ENCODE measurements around the gene CMIP. TPM values are rescaled to one million over a fixed set of nuclear protein-coding genes. Genes with fewer than 3 reads are reported as not detected.

Gene CMIP
- total RNA-seq, 2 donors from 2014 or later = 30.1 to 95.1 TPM

DNA sequence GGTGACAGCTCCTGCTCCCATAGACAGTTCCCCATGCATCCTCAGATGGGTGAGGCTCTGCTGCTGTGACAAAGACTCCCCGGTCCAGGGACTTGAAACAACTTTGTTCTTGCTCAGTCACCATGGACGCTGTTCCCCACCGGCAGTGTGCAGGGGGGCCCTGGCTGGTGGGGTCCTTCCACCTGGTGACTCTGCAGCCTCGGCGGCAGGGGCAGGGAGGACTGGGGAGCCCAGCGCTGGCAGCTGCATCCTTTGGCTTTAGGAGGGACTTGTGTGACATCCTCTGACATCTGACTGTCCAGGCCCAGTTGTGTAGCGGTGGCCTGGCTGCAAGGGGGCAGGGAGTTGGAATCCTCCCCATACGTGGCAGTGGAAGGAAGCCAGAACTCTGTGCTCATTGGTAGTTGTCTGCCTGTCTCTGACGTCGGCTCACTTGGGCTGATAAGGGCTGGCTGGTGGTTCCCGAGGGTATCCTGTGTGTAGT is 107.3 kb downstream of the CMIP start:
- Histone ChIP-seq H3K4me3 (no peak overlapping the region), H3K27ac (no peak overlapping the region), H3K27me3 (replicated peaks; ENCODE audit: insufficient read depth) (no peaks in the 10 kb centered on the region), H3K36me3 (no peaks in the 10 kb centered on the region), H3K9me3 (no peaks in the 10 kb centered on the region), H3K4me1 (replicated peaks) (peaks cover 10% of the 10 kb centered on the region)
- no peak for TF ChIP-seq POLR2AphosphoS5 (IDR thresholded peaks at IDR 0.05)
- no peak for TF ChIP-seq POLR2A (IDR thresholded peaks at IDR 0.05)
- TF ChIP-seq, protein P1, sequence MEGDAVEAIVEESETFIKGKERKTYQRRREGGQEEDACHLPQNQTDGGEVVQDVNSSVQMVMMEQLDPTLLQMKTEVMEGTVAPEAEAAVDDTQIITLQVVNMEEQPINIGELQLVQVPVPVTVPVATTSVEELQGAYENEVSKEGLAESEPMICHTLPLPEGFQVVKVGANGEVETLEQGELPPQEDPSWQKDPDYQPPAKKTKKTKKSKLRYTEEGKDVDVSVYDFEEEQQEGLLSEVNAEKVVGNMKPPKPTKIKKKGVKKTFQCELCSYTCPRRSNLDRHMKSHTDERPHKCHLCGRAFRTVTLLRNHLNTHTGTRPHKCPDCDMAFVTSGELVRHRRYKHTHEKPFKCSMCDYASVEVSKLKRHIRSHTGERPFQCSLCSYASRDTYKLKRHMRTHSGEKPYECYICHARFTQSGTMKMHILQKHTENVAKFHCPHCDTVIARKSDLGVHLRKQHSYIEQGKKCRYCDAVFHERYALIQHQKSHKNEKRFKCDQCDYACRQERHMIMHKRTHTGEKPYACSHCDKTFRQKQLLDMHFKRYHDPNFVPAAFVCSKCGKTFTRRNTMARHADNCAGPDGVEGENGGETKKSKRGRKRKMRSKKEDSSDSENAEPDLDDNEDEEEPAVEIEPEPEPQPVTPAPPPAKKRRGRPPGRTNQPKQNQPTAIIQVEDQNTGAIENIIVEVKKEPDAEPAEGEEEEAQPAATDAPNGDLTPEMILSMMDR (IDR thresholded peaks at IDR 0.05) = no peak
- WGBS = 80% methylated on average over 11 of the region's 11 CpGs
- intact Hi-C loops (cut with DNase I) = no loop called here
- no peak for DNase-seq (ENCODE audit: low spot score)

DNA sequence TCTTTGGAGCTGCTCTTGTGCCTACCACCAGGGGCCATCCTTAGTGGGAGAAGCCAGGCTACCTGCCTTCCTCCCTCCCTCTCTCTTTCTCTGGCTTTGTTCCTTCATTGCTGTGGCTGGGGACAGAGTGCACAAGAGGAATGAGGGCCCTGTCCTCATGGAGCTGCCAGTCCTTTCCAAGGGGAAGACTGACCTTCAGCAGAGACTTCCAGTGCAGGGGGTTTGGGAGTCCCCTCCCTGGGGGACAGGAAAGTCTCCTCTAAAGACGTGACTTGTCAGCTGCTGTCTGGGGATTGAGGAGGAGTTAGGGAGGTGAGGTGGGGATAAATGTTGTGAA is 108.1 kb downstream of the CMIP start:
- Histone ChIP-seq H3K4me3 (no peak overlapping the region), H3K27ac (peak overlapping the region; percentile 50 to 55), H3K9me3 (no peaks in the 10 kb centered on the region), H3K27me3 (replicated peaks; ENCODE audit: insufficient read depth) (no peaks in the 10 kb centered on the region), H3K4me1 (replicated peaks) (peaks cover 10% of the 10 kb centered on the region), H3K36me3 (no peaks in the 10 kb centered on the region)
- TF ChIP-seq POLR2A (IDR thresholded peaks at IDR 0.05) (no peak), POLR2AphosphoS5 (IDR thresholded peaks at IDR 0.05) (no peak)
- TF ChIP-seq, protein P1 (IDR thresholded peaks at IDR 0.05) = no peak
- no peak for DNase-seq (ENCODE audit: low spot score)
- intact Hi-C loops (cut with DNase I) = no loop called here
- WGBS = 56% methylated on average over 1 of the region's 1 CpG

DNA sequence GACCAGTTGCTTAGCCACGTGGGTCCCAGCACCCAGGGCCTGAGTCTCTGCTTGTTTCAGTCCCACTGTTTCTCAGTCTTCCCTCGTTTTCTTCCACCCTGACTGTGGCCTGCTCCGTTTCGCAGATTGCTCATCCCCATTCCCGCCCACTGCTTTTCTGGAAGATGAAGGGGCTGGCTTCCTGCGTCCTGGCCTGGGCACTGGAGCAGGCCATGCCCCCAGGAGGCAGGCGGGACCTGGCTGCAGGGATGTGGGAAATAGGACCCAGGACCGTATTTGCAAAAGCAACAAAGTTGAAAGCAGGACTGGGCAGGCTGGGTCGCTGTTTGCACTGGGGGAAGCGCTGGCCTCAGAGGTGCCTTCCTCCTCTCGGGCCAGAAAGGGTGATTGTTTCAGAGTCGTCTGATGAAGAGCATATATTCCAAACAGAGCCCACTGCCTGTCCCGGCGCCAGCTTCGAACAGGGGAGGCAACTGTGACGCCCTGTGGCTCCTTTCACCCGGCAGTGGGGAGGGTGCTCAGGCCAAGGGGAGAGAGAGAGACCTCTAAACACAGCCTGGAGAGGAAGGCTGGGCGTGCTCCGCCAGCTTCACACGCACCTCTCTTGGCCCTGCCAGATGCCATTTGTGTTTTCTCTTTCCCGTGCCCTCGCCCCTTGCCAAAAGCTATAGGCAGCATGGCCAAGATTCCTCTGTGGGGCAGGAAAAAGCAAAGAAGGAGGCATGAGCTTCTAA is 108.6 kb downstream of the CMIP start:
- no peak overlapping the region for H3K4me3 ChIP-seq
- TF ChIP-seq POLR2A (IDR thresholded peaks at IDR 0.05) (no peak), POLR2AphosphoS5 (IDR thresholded peaks at IDR 0.05) (no peak)
- TF ChIP-seq, protein P1 (IDR thresholded peaks at IDR 0.05) = no peak
- DNase-seq (ENCODE audit: low spot score) = no peak
- H3K27me3 ChIP-seq (replicated peaks; ENCODE audit: insufficient read depth) = no peaks in the 10 kb centered on the region
- WGBS = 27% methylated on average over 20 of the region's 22 CpGs
- peak overlapping the region; percentile 50 to 55 for H3K27ac ChIP-seq
- no peaks in the 10 kb centered on the region for H3K36me3 ChIP-seq
- no peaks in the 10 kb centered on the region for H3K9me3 ChIP-seq
- intact Hi-C loops (cut with DNase I) = no loop called here
- H3K4me1 ChIP-seq (replicated peaks) = peaks cover 13% of the 10 kb centered on the region

DNA sequence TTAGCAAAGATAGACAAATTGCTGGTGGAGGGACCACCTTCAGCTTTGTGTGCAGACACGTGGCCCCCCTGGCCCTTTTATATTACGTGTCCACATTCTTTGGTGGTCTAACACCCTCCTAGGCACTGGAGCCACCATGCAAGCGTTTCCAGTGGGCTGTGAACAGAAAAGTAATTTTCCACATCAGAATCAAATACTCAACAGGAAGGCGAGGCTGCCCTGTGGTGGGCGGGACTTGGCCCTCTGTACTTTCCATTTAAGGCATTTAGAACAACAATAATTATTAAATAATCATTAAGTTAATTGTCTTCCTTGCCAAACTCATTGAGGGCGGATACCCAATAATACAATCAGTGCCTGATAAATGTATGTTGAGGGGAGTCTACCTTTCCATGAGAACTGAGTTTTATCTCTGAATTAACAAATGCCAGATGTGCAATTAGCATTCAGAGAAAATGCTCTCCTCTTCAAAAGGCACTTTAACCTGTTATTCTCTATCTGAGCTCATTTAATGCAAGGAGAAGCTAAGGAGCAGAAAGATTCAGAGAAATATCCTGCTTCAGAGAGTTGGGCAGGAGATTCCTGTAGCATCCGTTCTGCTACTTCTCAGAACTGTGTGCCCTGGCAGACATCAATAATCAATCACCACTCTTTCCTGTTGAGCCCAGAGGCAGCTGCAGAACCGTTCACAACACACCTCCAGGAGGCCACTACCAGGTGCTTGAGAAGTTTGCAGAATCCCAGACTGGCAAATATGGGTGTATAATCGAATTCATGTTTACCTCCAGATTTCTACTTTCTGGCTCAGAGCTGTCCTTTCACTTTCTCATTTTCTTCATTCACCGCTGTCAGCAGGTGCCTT is 109.4 kb downstream of the CMIP start:
- DNase-seq (ENCODE audit: low spot score) = no peak
- Histone ChIP-seq H3K4me3 (no peak overlapping the region), H3K27ac (peak overlapping the region; percentile 50 to 55), H3K9me3 (no peaks in the 10 kb centered on the region), H3K4me1 (replicated peaks) (peaks cover 17% of the 10 kb centered on the region), H3K27me3 (replicated peaks; ENCODE audit: insufficient read depth) (no peaks in the 10 kb centered on the region), H3K36me3 (no peaks in the 10 kb centered on the region)
- TF ChIP-seq POLR2AphosphoS5 (IDR thresholded peaks at IDR 0.05) (no peak), POLR2A (IDR thresholded peaks at IDR 0.05) (no peak)
- TF ChIP-seq, protein P1 (IDR thresholded peaks at IDR 0.05) = no peak
- 56% methylated on average over 10 of the region's 10 CpGs for WGBS
- intact Hi-C loops (cut with DNase I) = no loop called here

All from prostate gland (tissue), 2 donors.